Cardiac fibroblast (primary cell): ENCODE results near the gene VARS1.
"Not testable (repeated sequence)": the region's sequence is repeated elsewhere in the genome, so short reads cannot be mapped to it uniquely, and the experiment has no call there.

ENCODE experiments used
- DNase-seq, 2 donors: peaks; one replicate each; pipeline versions ENCODE4 v3.0.0 to v3.0.0-alpha.2; 2010; ENCODE audit warnings: low read depth in 2 of 2
- H3K4me3 ChIP-seq, 2 donors: replicated peaks in 1 of 2; 1 replicate in 1 of 2; 2 replicates in 1 of 2; pipeline ENCODE4 v1.5.1; 2011; ENCODE audit warnings: low read depth in 2 of 2, low read length in 2 of 2, mild to moderate bottlenecking in 2 of 2, moderate library complexity in 1 of 2
- TF ChIP-seq, protein P1 (sequence below): IDR thresholded peaks from one replicate; pipeline ENCODE4 v1.5.1; 2011; ENCODE audit warnings: low read depth, mild to moderate bottlenecking, low read length, inconsistent platforms

The VARS1 gene

GRCh38 chr6:31829633-31830283, 34.2 kb upstream of the VARS1 start:
- DNase-seq: peak; percentile 59 to 72
- TF ChIP-seq, protein P1, sequence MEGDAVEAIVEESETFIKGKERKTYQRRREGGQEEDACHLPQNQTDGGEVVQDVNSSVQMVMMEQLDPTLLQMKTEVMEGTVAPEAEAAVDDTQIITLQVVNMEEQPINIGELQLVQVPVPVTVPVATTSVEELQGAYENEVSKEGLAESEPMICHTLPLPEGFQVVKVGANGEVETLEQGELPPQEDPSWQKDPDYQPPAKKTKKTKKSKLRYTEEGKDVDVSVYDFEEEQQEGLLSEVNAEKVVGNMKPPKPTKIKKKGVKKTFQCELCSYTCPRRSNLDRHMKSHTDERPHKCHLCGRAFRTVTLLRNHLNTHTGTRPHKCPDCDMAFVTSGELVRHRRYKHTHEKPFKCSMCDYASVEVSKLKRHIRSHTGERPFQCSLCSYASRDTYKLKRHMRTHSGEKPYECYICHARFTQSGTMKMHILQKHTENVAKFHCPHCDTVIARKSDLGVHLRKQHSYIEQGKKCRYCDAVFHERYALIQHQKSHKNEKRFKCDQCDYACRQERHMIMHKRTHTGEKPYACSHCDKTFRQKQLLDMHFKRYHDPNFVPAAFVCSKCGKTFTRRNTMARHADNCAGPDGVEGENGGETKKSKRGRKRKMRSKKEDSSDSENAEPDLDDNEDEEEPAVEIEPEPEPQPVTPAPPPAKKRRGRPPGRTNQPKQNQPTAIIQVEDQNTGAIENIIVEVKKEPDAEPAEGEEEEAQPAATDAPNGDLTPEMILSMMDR: peak; percentile 8
- peak overlapping the region; percentile 64 to 73 for H3K4me3 ChIP-seq

GRCh38 chr6:31827286-31828079, 31.9 kb upstream of the VARS1 start, which contains the start of gene HSPA1B:
HSPA1B (plus strand) TSS chr6:31827738; CDS start chr6:31827951, 213 bp downstream.
- H3K4me3 ChIP-seq: peak within 1 kb of the TSS; percentile 73 to 78
- peak; percentile 100 for DNase-seq
- TF ChIP-seq, protein P1: no peak

- peak in 1 of 2 donors; percentile 97 for DNase-seq
- TF ChIP-seq, protein P1: no peak
- peak overlapping the region; percentile 13 to 78 for H3K4me3 ChIP-seq
Measured at GRCh38 chr6:31826793-31827285, 31.3 kb upstream of the VARS1 start.

- TF ChIP-seq, protein P1: no peak
- DNase-seq: no peak
- H3K4me3 ChIP-seq: no peak overlapping the region
Measured at GRCh38 chr6:31825553-31825952, 30.0 kb upstream of the VARS1 start.

DNA sequence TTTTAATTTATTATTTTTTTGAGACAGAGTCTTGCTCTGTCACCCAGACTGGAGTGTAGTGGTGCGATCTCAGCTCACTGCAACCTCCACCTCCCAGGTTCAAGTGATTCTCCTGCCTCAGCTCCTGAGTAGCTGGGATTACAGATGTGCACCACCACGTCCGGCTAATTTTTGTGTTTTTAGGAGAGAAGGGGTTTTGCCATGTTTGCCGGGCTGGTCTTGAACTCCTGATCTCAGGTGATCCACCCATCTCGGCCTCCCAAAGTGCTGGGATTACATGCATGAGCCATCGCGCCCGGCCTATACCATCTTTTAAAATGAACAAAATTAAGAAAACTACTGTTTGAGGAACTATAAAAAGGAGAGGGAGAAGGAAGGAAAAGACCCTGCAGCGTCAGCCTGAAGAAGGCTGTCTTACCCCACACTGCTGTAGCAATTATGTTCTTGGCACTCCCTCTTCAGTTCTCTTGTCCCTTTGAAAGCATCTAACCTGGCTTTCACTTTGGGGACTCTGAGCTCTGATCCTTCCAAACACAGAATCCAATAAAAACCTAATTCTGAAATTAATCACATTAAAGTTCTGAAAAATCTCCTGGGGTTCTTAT, 28.1 kb upstream of the VARS1 start:
- not testable (repeated sequence) for H3K4me3 ChIP-seq, DNase-seq

DNA sequence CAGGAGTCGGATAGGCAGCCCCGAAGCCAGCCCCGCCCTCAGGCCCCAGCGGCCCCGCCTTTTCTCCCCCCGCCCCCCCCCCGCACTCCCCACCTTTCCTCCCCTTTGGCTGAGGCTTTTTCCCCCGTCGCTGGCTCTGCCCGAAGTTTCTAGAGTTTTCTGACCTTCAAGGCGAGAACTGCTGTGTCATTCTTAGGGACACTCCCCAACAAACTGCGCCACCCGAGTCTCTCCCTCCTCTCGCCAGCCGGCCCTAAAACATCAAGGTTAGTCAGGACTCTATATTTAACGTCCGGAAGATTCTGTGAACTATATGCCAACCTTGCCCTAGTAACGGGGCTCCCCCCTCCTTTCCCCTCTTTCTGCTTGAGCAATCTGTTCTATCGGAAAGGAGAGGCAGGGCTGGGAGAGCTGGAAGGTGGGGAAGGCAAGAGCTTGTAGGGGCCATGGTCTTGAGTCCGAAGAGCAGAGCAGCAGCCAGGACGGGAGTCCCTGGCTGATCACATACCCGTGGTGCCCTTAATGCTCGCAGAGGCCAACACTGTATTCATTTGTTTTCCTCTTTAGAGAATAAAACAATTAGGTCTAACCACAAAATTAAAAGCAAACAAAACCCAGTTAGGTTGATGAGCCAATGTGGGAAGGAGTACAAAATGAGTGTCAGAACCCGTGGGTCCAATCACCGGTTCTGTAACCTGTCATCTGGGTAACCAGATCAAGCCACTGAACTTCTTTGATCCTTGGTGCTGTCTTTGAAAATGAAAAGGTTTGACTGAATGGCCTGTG, 26.7 kb upstream of the VARS1 start:
- TF ChIP-seq, protein P1: no peak
- DNase-seq: peak; percentile 91
- H3K4me3 ChIP-seq: peak overlapping the region; percentile 54 to 57
